K562 (cell line): ENCODE measurements around the gene ZBED4. TPM values are rescaled to one million over a fixed set of nuclear protein-coding genes. Genes with fewer than 3 reads are reported as not detected.

Experiments used
- BCL6 ChIP-seq: fragments of 250-450 bp; sonication (Bioruptor Pico); IDR thresholded peaks from 2 replicates; pipeline ENCODE4 v1.4.0; 2020
- CBFA2T2 ChIP-seq: fragments of 450-650 bp; conservative IDR thresholded peaks from 2 replicates; pipeline ENCODE4 v1.6.1; 2017; ENCODE audit warnings: mild to moderate bottlenecking
- DIDO1 ChIP-seq: fragments of 450-650 bp; IDR thresholded peaks from 2 replicates; pipeline ENCODE4 v1.6.1; 2016; ENCODE audit warnings: low read depth, missing biosample characterization, missing genetic modification characterization
- HIVEP1 ChIP-seq: fragments of 250-450 bp; sonication (Bioruptor Pico); IDR thresholded peaks from 2 replicates; pipeline ENCODE4 v1.4.0; 2020; ENCODE audit warnings: mild to moderate bottlenecking
- NBN ChIP-seq: fragments of 450-650 bp; IDR thresholded peaks from 2 replicates; pipeline ENCODE4 v1.6.1; 2016; ENCODE audit warnings: low read depth, mild to moderate bottlenecking
- PHTF2 ChIP-seq: fragments of 250-450 bp; sonication (Bioruptor Pico); IDR thresholded peaks from 2 replicates; pipeline ENCODE4 v1.5.0; 2021; ENCODE audit warnings: mild to moderate bottlenecking
- POLR3A ChIP-seq: IDR thresholded peaks from 2 replicates; pipeline ENCODE4 v1.6.1; 2011; ENCODE audit warnings: borderline replicate concordance, mild to moderate bottlenecking, moderate library complexity; ENCODE audit not compliant: insufficient read length, insufficient read depth; ENCODE audit errors: extremely low read depth
- U2AF2 ChIP-seq: fragments of 200-400 bp; formaldehyde crosslinking; optimal IDR thresholded peaks from 2 replicates; pipeline ENCODE3; 2017; ENCODE audit warnings: low read depth, mild to moderate bottlenecking, low read length
- ZEB2 ChIP-seq: fragments of 450-650 bp; IDR thresholded peaks from 2 replicates; pipeline ENCODE4 v1.6.1; 2016
- ZNF224 ChIP-seq: sonication (generic); formaldehyde crosslinking; IDR thresholded peaks from 2 replicates; pipeline ENCODE4 v1.8.0; 2022; ENCODE audit warnings: mild to moderate bottlenecking, missing genetic modification reagents
- ZNF282 ChIP-seq: sonication (generic); formaldehyde crosslinking; IDR thresholded peaks from 2 replicates; pipeline ENCODE4 v1.8.1; 2023; ENCODE audit warnings: missing genetic modification reagents
- polyA plus RNA-seq, 8 experiments: library from polyadenylated mRNA; depleted of rRNA in 4 of 8; stranded (reverse) in 5 of 8; unstranded in 3 of 8; fragments of >200 nt; fragmentation: Nextera tagmentation in 2 of 8; fragmentation: Illumina TruSeq in 1 of 8; extraction: Ambion mirVana in 2 of 8; extraction: Trizol in 1 of 8; gene quantifications; 2 replicates each; pipeline versions ENCODE4 v1.2.1 to v1.2.3, GENCODE V29; 2011 to 2014; ENCODE audit warnings: inconsistent platforms in 1 of 8, missing spikeins in 1 of 8
- total RNA-seq, 7 experiments: library from RNA; depleted of rRNA in 6 of 7; stranded (reverse); fragments of >200 nt in 6 of 7; fragmentation: Illumina TruSeq in 2 of 7; extraction: Trizol in 2 of 7; gene quantifications; 2 replicates each; pipeline versions ENCODE4 v1.2.1 to v1.2.3, GENCODE V29; 2011 to 2021; ENCODE audit warnings: low replicate concordance in 1 of 7
- TF ChIP-seq, protein P1 (sequence below): fragments of 450-650 bp; IDR thresholded peaks from 2 replicates; pipeline ENCODE4 v1.6.1; 2017; ENCODE audit warnings: antibody characterized with exemption
- TF ChIP-seq, protein P2 (sequence below): fragments of 250-450 bp; sonication (Bioruptor Pico); IDR thresholded peaks from 2 replicates; pipeline ENCODE4 v1.5.0; 2021
- TF ChIP-seq, protein P3 (sequence below), 2 experiments: fragments of 450-650 bp; IDR thresholded peaks; 2 replicates each; pipeline ENCODE4 v1.6.1; 2016; ENCODE audit warnings: mild to moderate bottlenecking in 2 of 2, borderline replicate concordance in 1 of 2, low read depth in 1 of 2, moderate library complexity in 1 of 2

The ZBED4 gene
- total and polyA plus RNA-seq, 9 of the 15 experiments (the other 6 are each of a cell fraction or from before 2014, with no cell fraction given): 1.5 to 16.8 (median 7.4) TPM

DNA sequence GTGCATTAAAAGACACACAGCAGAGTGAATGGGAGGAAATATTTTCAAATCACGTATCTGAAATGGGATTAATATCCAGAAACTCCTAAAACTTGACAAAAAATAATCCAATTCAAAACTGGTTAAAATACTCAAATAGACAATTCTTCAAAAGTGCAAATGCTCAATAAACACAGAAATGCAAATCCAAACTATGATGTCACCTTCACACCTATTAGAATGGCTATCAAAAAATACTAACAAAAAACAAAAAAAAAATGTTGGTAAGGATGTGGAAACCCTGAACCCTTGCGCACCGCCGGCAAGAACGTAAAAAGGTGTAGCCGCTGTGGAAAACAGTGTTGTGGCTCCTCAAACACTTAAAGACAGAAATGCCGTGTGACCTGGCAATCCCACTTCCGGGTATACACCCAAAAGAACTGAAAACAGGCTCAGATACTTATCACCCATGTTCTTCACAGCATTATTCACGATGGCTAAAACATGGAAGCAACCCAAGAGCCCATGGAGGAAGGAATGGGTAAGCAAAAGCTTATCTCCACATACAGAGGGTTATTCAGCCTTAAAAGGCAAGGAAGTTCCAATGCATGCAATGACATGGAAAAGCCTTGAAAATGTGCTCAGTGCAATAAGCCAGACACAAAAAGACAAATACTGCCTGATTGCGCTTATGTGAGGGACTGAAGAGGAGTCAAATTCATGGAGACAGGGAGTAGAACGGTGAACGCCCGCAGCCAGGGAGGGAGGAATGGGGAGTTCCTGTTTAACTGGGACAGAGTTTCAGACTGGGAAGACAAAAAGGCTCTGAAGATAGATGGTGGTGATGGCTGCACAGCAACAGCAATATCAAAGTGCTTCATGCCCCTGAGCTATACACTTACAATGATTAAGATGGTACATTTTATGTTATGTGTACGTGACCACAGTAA, 45.6 kb upstream of the ZBED4 start (continued):
- TF ChIP-seq, protein P1, sequence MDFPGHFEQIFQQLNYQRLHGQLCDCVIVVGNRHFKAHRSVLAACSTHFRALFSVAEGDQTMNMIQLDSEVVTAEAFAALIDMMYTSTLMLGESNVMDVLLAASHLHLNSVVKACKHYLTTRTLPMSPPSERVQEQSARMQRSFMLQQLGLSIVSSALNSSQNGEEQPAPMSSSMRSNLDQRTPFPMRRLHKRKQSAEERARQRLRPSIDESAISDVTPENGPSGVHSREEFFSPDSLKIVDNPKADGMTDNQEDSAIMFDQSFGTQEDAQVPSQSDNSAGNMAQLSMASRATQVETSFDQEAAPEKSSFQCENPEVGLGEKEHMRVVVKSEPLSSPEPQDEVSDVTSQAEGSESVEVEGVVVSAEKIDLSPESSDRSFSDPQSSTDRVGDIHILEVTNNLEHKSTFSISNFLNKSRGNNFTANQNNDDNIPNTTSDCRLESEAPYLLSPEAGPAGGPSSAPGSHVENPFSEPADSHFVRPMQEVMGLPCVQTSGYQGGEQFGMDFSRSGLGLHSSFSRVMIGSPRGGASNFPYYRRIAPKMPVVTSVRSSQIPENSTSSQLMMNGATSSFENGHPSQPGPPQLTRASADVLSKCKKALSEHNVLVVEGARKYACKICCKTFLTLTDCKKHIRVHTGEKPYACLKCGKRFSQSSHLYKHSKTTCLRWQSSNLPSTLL: no peak
- TF ChIP-seq CBFA2T2 (peak; percentile 44; the same call in 1 of the 2 replicates), ZNF282 (CRISPR knock-in tag) (no peak), DIDO1 (tag) (no peak), U2AF2 (no peak), NBN (0 out of 2 replicates have a peak, but pooled peaks have one; percentile 53), ZEB2 (no peak; the same call in 1 of the 2 replicates), POLR3A (no peak), BCL6 (CRISPR knock-in tag) (no peak), PHTF2 (no peak), HIVEP1 (CRISPR knock-in tag) (no peak), ZNF224 (CRISPR knock-in tag) (0 out of 2 replicates have a peak, but pooled peaks have one; percentile 14)
- TF ChIP-seq, protein P2, sequence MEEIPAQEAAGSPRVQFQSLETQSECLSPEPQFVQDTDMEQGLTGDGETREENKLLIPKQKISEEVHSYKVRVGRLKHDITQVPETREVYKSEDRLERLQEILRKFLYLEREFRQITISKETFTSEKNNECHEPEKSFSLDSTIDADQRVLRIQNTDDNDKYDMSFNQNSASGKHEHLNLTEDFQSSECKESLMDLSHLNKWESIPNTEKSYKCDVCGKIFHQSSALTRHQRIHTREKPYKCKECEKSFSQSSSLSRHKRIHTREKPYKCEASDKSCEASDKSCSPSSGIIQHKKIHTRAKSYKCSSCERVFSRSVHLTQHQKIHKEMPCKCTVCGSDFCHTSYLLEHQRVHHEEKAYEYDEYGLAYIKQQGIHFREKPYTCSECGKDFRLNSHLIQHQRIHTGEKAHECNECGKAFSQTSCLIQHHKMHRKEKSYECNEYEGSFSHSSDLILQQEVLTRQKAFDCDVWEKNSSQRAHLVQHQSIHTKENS (CRISPR knock-in tag): no peak
- TF ChIP-seq, protein P3, sequence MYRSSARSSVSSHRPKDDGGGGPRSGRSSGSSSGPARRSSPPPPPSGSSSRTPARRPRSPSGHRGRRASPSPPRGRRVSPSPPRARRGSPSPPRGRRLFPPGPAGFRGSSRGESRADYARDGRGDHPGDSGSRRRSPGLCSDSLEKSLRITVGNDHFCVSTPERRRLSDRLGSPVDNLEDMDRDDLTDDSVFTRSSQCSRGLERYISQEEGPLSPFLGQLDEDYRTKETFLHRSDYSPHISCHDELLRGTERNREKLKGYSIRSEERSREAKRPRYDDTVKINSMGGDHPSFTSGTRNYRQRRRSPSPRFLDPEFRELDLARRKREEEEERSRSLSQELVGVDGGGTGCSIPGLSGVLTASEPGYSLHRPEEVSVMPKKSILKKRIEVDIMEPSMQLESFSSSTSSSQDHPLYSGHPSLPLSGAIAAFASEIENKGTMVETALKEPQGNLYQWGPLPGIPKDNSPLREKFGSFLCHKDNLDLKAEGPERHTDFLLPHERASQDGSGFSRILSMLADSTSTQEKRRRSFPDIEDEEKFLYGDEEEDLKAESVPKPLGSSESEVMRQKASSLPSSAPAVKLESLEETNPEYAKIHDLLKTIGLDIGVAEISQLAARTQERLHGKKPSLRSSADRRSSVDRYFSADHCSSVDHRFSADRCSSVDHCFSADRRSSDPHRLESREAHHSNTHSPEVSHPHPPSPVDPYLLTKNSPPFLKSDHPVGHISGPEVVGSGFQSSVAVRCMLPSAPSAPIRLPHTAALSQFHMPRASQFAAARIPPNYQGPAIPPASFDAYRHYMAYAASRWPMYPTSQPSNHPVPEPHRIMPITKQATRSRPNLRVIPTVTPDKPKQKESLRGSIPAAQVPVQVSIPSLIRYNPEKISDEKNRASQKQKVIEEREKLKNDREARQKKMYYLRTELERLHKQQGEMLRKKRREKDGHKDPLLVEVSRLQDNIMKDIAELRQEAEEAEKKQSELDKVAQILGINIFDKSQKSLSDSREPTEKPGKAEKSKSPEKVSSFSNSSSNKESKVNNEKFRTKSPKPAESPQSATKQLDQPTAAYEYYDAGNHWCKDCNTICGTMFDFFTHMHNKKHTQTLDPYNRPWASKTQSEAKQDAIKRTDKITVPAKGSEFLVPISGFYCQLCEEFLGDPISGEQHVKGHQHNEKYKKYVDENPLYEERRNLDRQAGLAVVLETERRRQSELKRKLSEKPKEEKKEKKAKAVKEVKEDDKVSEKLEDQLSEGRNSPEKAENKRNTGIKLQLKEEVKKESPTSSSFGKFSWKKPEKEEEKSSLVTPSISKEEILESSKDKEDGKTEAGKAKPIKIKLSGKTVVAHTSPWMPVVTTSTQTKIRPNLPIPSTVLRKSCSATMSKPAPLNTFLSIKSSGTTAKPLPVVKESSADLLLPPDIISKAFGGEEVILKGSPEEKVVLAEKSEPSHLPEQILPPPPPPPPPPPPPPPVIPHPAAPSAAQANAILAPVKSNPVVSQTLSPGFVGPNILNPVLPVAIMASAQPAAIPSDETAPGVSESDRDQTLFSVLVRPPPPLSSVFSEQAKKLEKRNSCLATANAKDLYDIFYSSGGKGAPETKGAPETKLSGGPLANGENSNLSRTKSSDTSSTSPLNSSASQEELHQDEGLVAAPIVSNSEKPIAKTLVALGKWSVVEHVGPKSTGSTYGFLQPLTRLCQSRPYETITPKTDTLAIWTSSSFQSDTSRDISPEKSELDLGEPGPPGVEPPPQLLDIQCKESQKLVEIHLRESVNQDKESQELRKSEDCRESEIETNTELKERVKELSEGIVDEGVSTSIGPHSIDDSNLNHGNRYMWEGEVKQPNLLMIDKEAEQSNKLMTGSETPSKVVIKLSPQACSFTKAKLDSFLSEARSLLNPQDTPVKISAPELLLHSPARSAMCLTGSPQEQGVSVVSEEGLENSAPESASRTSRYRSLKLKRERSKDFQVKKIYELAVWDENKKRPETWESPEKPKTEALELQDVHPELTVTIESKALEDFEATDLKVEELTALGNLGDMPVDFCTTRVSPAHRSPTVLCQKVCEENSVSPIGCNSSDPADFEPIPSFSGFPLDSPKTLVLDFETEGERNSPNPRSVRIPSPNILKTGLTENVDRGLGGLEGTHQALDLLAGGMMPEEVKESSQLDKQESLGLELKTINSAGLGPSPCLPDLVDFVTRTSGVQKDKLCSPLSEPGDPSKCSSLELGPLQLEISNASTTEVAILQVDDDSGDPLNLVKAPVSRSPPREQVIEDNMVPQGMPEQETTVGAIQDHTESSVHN (IDR thresholded peaks at IDR 0.05; ENCODE audit: borderline replicate concordance in 1 of 2, low read depth in 1 of 2): no peak
